22Rv1 (cell line): ENCODE results near the gene TERT.

ENCODE experiments used
- CTCF ChIP-seq: fragments of 450-650 bp; IDR thresholded peaks from 2 replicates; pipeline ENCODE4 v1.5.1; 2017; ENCODE audit warnings: mild to moderate bottlenecking
- ZFX ChIP-seq: fragments of 450-650 bp; IDR thresholded peaks from 2 replicates; pipeline ENCODE4 v1.6.1; 2017; ENCODE audit warnings: antibody characterized with exemption, borderline replicate concordance

DNA sequence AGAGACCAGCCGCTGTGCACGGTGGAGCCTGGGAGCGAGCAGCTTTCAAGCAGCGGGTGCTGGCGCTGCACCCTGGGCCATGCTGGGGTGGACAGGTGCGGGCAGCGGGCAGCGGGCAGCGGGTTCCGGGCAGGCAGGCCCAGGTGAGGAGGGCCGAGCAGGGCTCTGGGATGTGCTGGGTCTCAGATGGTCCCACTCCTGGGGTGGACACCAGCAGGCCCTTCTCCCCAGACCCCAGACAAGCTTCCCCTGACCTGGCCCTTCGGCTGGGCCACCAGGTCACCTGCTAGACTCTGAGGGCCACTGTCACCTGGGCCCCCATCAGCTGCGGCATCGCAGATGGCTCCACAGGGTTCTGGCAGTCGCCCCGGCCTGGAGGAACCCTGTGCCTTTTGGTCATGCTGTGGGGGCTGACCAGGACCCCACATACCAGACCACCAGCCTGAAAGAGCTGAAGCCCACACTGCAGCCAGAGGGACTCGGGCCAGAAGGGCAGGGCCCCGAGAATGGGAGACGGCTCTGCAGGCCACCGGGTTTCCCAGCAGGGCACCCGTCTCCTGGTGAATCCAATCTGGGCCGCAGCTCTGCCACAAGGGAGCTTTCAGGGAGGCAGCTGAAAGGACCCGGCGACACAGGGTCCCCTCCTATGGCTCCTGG lies 91.4 kb downstream of the TERT start:
- TF ChIP-seq CTCF (no peak), ZFX (no peak)
